GM23338 (cell line): ENCODE results near the gene SLC30A1. TPM values are rescaled to one million over a fixed set of nuclear protein-coding genes. Genes with fewer than 3 reads are reported as not detected.

Experiments
- ATAC-seq: fragments of 200-7000 bp; cut with Tn5 transposase; 3 replicates; pipeline ENCODE4 v1.9.1; 2020
- DNase-seq: peaks from one replicate; pipeline ENCODE4 v3.0.0-alpha.2; 2015; ENCODE audit warnings: low spot score
- H2AFZ ChIP-seq: fragments of 200-600 bp; sonication (generic); 2 replicates; pipeline ENCODE4 v1.8.0; 2016; ENCODE audit warnings: antibody characterized with exemption, mild to moderate bottlenecking, moderate library complexity
- H3F3A ChIP-seq: fragments of 200-600 bp; sonication (generic); replicated peaks from 2 replicates; pipeline ENCODE4 v1.8.0; 2017; ENCODE audit warnings: antibody characterized with exemption, mixed run types, low read depth
- H3K27ac ChIP-seq: fragments of 200-600 bp; sonication (generic); 2 replicates; pipeline ENCODE4 v1.6.1; 2016; ENCODE audit warnings: low read depth
- H3K27me3 ChIP-seq: fragments of 200-600 bp; sonication (generic); 2 replicates; pipeline ENCODE4 v1.8.0; 2016; ENCODE audit warnings: mild to moderate bottlenecking, mixed run types, moderate library complexity; ENCODE audit not compliant: insufficient read depth
- H3K36me3 ChIP-seq: fragments of 200-600 bp; sonication (generic); 2 replicates; pipeline ENCODE4 v1.8.0; 2016; ENCODE audit warnings: mild to moderate bottlenecking; ENCODE audit not compliant: insufficient read depth
- H3K4me1 ChIP-seq: fragments of 200-600 bp; sonication (generic); 2 replicates; pipeline ENCODE4 v1.8.0; 2016; ENCODE audit warnings: mild to moderate bottlenecking, moderate library complexity; ENCODE audit not compliant: insufficient read depth
- H3K4me2 ChIP-seq: fragments of 200-600 bp; sonication (generic); 2 replicates; pipeline ENCODE4 v1.7.1; 2017; ENCODE audit warnings: mixed run types
- H3K4me3 ChIP-seq: fragments of 200-600 bp; sonication (generic); 2 replicates; pipeline ENCODE4 v1.6.1; 2016; ENCODE audit warnings: mixed run types
- H3K79me2 ChIP-seq: fragments of 200-600 bp; sonication (generic); replicated peaks from 2 replicates; pipeline ENCODE4 v1.8.0; 2017; ENCODE audit warnings: mild to moderate bottlenecking; ENCODE audit not compliant: insufficient read depth
- H3K9me2 ChIP-seq: fragments of 200-600 bp; sonication (generic); 2 replicates; pipeline ENCODE4 v1.8.0; 2017; ENCODE audit not compliant: insufficient read depth
- H4K20me1 ChIP-seq: fragments of 200-600 bp; sonication (generic); replicated peaks from 2 replicates; pipeline ENCODE4 v1.8.0; 2017; ENCODE audit warnings: mild to moderate bottlenecking; ENCODE audit not compliant: insufficient read depth
- H3K27ac Mint-ChIP-seq: 2 replicates; pipeline ENCODE4 v1.8.0; 2020; ENCODE audit warnings: inconsistent platforms, mild to moderate bottlenecking, moderate library complexity, mixed read lengths
- H3K27me3 Mint-ChIP-seq: 3 replicates; pipeline ENCODE4 v1.8.0; 2022; ENCODE audit warnings: low read depth, mild to moderate bottlenecking, moderate library complexity, mixed read lengths, inconsistent platforms; ENCODE audit not compliant: insufficient read depth, poor library complexity
- H3K36me3 Mint-ChIP-seq: 3 replicates; pipeline ENCODE4 v1.8.0; 2021; ENCODE audit warnings: low read depth, mild to moderate bottlenecking, inconsistent platforms, moderate library complexity, mixed read lengths
- H3K4me1 Mint-ChIP-seq: 3 replicates; pipeline ENCODE4 v1.8.0; 2020; ENCODE audit warnings: mild to moderate bottlenecking, inconsistent platforms, mixed read lengths
- H3K4me3 Mint-ChIP-seq: 3 replicates; pipeline ENCODE4 v1.8.0; 2021; ENCODE audit warnings: moderate library complexity, mild to moderate bottlenecking, inconsistent platforms, mixed read lengths
- H3K9me3 Mint-ChIP-seq: 3 replicates; pipeline ENCODE4 v1.8.0; 2020; ENCODE audit warnings: moderate library complexity, mild to moderate bottlenecking, inconsistent platforms, mixed read lengths
- CREB1 ChIP-seq: fragments of 250-450 bp; sonication (Bioruptor Pico); IDR thresholded peaks from 2 replicates; pipeline ENCODE4 v1.5.0; 2020; ENCODE audit warnings: low read depth, mild to moderate bottlenecking, moderate library complexity
- EZH2 ChIP-seq: fragments of 200-600 bp; sonication (generic); IDR thresholded peaks from one replicate; pipeline ENCODE4 v1.8.0; 2017; ENCODE audit warnings: antibody characterized with exemption, mild to moderate bottlenecking, low read depth; ENCODE audit not compliant: unreplicated experiment
- EZH2phosphoT487 ChIP-seq: fragments of 200-600 bp; sonication (generic); IDR thresholded peaks from one replicate; pipeline ENCODE4 v1.8.1; 2018; ENCODE audit warnings: antibody characterized with exemption; ENCODE audit not compliant: unreplicated experiment
- JUNB ChIP-seq: IDR thresholded peaks from one replicate; pipeline ENCODE4 v1.6.1; 2016; ENCODE audit warnings: antibody characterized with exemption; ENCODE audit not compliant: unreplicated experiment
- NANOG ChIP-seq: IDR thresholded peaks from 2 replicates; pipeline ENCODE4 v1.6.1; 2016; ENCODE audit warnings: antibody characterized with exemption, borderline replicate concordance
- POLR2AphosphoS5 ChIP-seq: IDR thresholded peaks from 2 replicates; pipeline ENCODE4 v1.6.1; 2016; ENCODE audit warnings: antibody characterized with exemption, low read depth
- STAT1 ChIP-seq: IDR thresholded peaks from one replicate; pipeline ENCODE4 v1.6.1; 2016; ENCODE audit warnings: antibody characterized with exemption; ENCODE audit not compliant: unreplicated experiment
- ZNF114 ChIP-seq: fragments of 250-450 bp; sonication (Bioruptor Pico); IDR thresholded peaks from 2 replicates; pipeline ENCODE4 v1.5.0; 2020; ENCODE audit warnings: mild to moderate bottlenecking, moderate library complexity
- ZNF331 ChIP-seq: fragments of 250-450 bp; sonication (Bioruptor Pico); IDR thresholded peaks from 2 replicates; pipeline ENCODE4 v1.5.0; 2020; ENCODE audit warnings: low read depth, mild to moderate bottlenecking, moderate library complexity
- polyA plus RNA-seq: library from polyadenylated mRNA; unstranded; fragments of >200 nt; fragmentation: Nextera tagmentation; extraction: Ambion mirVana; gene quantifications from 2 replicates; pipeline ENCODE4 v1.2.1, GENCODE V29; 2016
- total RNA-seq: library from RNA; depleted of rRNA; stranded (reverse); fragments of >200 nt; shearing (Covaris generic); gene quantifications from 2 replicates; pipeline ENCODE4 v1.2.3, GENCODE V29; 2014
- TF ChIP-seq, protein P1 (sequence below): fragments of 250-450 bp; sonication (Bioruptor Pico); IDR thresholded peaks from 2 replicates; pipeline ENCODE4 v1.5.0; 2020; ENCODE audit warnings: mild to moderate bottlenecking, moderate library complexity
- TF ChIP-seq, protein P2 (sequence below): IDR thresholded peaks from one replicate; pipeline ENCODE4 v1.6.1; 2018; ENCODE audit warnings: antibody characterized with exemption; ENCODE audit not compliant: unreplicated experiment
- TF ChIP-seq, protein P3 (sequence below), 2 experiments: fragments of 200-600 bp in 1 of 2; sonication (generic) in 1 of 2; conservative IDR thresholded peaks; 2 replicates each; pipeline versions ENCODE4 v1.5.1 to v1.6.1; 2016 to 2017; ENCODE audit warnings: antibody characterized with exemption in 2 of 2, low read depth in 2 of 2, mild to moderate bottlenecking in 2 of 2, moderate library complexity in 1 of 2
- TF ChIP-seq, protein P4 (sequence below): IDR thresholded peaks from 2 replicates; pipeline ENCODE4 v1.6.1; 2016; ENCODE audit warnings: antibody characterized with exemption

The SLC30A1 gene
- total and polyA plus RNA-seq, 2 experiments from 2014 or later: 3.3 to 17.7 TPM

DNA sequence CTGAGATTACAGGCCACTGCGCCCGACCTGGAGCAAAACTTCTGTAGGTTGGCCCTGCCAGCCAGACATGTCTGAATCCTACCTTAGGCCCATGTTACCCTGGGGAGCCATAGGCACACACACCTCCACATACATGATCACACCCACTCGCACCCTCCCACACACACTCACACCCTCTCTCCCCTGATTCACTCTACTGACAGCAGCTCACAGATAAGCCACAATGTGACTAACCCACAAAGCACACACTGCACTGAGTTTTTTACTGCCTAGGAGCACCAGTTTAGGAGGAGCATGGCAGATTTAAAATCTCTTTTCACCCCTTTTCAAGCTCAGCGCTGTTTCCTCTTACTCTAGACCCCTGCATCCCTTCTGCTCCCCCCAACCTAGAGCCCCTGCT lies 41.7 kb downstream of the SLC30A1 start:
- Mint-ChIP-seq H3K4me3 (no peak overlapping the region), H3K36me3 (peaks cover 12% of the 10 kb centered on the region), H3K9me3 (peaks cover 21% of the 10 kb centered on the region), H3K4me1 (peaks cover 10% of the 10 kb centered on the region), H3K27me3 (peaks cover 14% of the 10 kb centered on the region), H3K27ac (no peak overlapping the region; the same call in 1 of the 2 replicates)
- Histone ChIP-seq H3K36me3 (no peaks in the 10 kb centered on the region), H4K20me1 (no peaks in the 10 kb centered on the region), H3K4me3 (no peak overlapping the region), H2AFZ (no peak overlapping the region; the same call in 1 of the 2 replicates), H3K27ac (no peak overlapping the region), H3F3A (no peaks in the 10 kb centered on the region), H3K9me2 (no peaks in the 10 kb centered on the region), H3K4me2 (no peak overlapping the region), H3K4me1 (no peaks in the 10 kb centered on the region), H3K27me3 (no peaks in the 10 kb centered on the region), H3K79me2 (no peaks in the 10 kb centered on the region)
- DNase-seq (no peak), ATAC-seq (no peak)
- no peak for TF ChIP-seq ZNF114
- TF ChIP-seq NANOG: no peak
- TF ChIP-seq, protein P1, sequence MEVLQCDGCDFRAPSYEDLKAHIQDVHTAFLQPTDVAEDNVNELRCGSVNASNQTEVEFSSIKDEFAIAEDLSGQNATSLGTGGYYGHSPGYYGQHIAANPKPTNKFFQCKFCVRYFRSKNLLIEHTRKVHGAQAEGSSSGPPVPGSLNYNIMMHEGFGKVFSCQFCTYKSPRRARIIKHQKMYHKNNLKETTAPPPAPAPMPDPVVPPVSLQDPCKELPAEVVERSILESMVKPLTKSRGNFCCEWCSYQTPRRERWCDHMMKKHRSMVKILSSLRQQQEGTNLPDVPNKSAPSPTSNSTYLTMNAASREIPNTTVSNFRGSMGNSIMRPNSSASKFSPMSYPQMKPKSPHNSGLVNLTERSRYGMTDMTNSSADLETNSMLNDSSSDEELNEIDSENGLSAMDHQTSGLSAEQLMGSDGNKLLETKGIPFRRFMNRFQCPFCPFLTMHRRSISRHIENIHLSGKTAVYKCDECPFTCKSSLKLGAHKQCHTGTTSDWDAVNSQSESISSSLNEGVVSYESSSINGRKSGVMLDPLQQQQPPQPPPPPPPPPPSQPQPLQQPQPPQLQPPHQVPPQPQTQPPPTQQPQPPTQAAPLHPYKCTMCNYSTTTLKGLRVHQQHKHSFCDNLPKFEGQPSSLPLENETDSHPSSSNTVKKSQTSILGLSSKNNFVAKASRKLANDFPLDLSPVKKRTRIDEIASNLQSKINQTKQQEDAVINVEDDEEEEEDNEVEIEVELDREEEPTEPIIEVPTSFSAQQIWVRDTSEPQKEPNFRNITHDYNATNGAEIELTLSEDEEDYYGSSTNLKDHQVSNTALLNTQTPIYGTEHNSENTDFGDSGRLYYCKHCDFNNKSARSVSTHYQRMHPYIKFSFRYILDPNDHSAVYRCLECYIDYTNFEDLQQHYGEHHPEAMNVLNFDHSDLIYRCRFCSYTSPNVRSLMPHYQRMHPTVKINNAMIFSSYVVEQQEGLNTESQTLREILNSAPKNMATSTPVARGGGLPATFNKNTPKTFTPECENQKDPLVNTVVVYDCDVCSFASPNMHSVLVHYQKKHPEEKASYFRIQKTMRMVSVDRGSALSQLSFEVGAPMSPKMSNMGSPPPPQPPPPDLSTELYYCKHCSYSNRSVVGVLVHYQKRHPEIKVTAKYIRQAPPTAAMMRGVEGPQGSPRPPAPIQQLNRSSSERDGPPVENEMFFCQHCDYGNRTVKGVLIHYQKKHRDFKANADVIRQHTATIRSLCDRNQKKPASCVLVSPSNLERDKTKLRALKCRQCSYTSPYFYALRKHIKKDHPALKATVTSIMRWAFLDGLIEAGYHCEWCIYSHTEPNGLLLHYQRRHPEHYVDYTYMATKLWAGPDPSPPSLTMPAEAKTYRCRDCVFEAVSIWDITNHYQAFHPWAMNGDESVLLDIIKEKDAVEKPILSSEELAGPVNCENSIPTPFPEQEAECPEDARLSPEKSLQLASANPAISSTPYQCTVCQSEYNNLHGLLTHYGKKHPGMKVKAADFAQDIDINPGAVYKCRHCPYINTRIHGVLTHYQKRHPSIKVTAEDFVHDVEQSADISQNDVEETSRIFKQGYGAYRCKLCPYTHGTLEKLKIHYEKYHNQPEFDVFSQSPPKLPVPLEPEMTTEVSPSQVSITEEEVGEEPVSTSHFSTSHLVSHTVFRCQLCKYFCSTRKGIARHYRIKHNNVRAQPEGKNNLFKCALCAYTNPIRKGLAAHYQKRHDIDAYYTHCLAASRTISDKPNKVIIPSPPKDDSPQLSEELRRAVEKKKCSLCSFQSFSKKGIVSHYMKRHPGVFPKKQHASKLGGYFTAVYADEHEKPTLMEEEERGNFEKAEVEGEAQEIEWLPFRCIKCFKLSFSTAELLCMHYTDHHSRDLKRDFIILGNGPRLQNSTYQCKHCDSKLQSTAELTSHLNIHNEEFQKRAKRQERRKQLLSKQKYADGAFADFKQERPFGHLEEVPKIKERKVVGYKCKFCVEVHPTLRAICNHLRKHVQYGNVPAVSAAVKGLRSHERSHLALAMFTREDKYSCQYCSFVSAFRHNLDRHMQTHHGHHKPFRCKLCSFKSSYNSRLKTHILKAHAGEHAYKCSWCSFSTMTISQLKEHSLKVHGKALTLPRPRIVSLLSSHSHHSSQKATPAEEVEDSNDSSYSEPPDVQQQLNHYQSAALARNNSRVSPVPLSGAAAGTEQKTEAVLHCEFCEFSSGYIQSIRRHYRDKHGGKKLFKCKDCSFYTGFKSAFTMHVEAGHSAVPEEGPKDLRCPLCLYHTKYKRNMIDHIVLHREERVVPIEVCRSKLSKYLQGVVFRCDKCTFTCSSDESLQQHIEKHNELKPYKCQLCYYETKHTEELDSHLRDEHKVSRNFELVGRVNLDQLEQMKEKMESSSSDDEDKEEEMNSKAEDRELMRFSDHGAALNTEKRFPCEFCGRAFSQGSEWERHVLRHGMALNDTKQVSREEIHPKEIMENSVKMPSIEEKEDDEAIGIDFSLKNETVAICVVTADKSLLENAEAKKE (CRISPR knock-in tag): no peak
- TF ChIP-seq ZNF331 (CRISPR knock-in tag): no peak
- TF ChIP-seq EZH2: no peak
- TF ChIP-seq STAT1: no peak
- TF ChIP-seq JUNB: no peak
- TF ChIP-seq EZH2phosphoT487: no peak
- TF ChIP-seq, protein P2, sequence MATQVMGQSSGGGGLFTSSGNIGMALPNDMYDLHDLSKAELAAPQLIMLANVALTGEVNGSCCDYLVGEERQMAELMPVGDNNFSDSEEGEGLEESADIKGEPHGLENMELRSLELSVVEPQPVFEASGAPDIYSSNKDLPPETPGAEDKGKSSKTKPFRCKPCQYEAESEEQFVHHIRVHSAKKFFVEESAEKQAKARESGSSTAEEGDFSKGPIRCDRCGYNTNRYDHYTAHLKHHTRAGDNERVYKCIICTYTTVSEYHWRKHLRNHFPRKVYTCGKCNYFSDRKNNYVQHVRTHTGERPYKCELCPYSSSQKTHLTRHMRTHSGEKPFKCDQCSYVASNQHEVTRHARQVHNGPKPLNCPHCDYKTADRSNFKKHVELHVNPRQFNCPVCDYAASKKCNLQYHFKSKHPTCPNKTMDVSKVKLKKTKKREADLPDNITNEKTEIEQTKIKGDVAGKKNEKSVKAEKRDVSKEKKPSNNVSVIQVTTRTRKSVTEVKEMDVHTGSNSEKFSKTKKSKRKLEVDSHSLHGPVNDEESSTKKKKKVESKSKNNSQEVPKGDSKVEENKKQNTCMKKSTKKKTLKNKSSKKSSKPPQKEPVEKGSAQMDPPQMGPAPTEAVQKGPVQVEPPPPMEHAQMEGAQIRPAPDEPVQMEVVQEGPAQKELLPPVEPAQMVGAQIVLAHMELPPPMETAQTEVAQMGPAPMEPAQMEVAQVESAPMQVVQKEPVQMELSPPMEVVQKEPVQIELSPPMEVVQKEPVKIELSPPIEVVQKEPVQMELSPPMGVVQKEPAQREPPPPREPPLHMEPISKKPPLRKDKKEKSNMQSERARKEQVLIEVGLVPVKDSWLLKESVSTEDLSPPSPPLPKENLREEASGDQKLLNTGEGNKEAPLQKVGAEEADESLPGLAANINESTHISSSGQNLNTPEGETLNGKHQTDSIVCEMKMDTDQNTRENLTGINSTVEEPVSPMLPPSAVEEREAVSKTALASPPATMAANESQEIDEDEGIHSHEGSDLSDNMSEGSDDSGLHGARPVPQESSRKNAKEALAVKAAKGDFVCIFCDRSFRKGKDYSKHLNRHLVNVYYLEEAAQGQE: no peak
- no peak for TF ChIP-seq CREB1 (CRISPR knock-in tag)
- TF ChIP-seq, protein P3, sequence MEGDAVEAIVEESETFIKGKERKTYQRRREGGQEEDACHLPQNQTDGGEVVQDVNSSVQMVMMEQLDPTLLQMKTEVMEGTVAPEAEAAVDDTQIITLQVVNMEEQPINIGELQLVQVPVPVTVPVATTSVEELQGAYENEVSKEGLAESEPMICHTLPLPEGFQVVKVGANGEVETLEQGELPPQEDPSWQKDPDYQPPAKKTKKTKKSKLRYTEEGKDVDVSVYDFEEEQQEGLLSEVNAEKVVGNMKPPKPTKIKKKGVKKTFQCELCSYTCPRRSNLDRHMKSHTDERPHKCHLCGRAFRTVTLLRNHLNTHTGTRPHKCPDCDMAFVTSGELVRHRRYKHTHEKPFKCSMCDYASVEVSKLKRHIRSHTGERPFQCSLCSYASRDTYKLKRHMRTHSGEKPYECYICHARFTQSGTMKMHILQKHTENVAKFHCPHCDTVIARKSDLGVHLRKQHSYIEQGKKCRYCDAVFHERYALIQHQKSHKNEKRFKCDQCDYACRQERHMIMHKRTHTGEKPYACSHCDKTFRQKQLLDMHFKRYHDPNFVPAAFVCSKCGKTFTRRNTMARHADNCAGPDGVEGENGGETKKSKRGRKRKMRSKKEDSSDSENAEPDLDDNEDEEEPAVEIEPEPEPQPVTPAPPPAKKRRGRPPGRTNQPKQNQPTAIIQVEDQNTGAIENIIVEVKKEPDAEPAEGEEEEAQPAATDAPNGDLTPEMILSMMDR (conservative IDR thresholded peaks at IDR 0.05; ENCODE audit: low read depth in 2 of 2): no peak
- TF ChIP-seq, protein P4, sequence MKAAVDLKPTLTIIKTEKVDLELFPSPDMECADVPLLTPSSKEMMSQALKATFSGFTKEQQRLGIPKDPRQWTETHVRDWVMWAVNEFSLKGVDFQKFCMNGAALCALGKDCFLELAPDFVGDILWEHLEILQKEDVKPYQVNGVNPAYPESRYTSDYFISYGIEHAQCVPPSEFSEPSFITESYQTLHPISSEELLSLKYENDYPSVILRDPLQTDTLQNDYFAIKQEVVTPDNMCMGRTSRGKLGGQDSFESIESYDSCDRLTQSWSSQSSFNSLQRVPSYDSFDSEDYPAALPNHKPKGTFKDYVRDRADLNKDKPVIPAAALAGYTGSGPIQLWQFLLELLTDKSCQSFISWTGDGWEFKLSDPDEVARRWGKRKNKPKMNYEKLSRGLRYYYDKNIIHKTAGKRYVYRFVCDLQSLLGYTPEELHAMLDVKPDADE: no peak
- no peak for TF ChIP-seq POLR2AphosphoS5
